HepG2 (cell line): ENCODE results near the gene TNS1. TPM values are rescaled to one million over a fixed set of nuclear protein-coding genes. Genes with fewer than 3 reads are reported as not detected.

Experiments
- ATAC-seq: fragments of 200-7000 bp; cut with Tn5 transposase; 3 replicates; pipeline ENCODE4 v1.9.1; 2020; ENCODE audit warnings: mild to moderate bottlenecking, moderate library complexity
- BruUV-seq: library from RNA; stranded (reverse); fragments of 400-500 nt; replicated peaks from 2 replicates; lab custom pipeline; 2021; lab: Mats Ljungman, UMichigan
- CTCF ChIA-PET: fragments of 300-600 bp; formaldehyde crosslinking; extraction: SDS; loops from one replicate; lab custom pipeline; 2021; ENCODE audit warnings: low total read pairs, inconsistent platforms, low intra/inter-chr PET ratio; lab: Yijun Ruan, JAX
- POLR2A ChIA-PET: fragments of 350-600 bp; sonication (Branson Sonifier 250); formaldehyde crosslinking; loops from one replicate; lab custom pipeline; 2020; ENCODE audit warnings: antibody characterized with exemption, inconsistent platforms; lab: Yijun Ruan, JAX
- DNase-seq: peaks from one replicate; pipeline ENCODE4 v3.0.0-alpha.2; 2015; ENCODE audit warnings: low spot score
- FAIRE-seq: peaks from 3 replicates; lab custom pipeline; 2011; peaks lifted over from hg19 to GRCh38; lab: Jason Lieb, UNC
- H2AFZ ChIP-seq: one replicate; pipeline ENCODE4 v1.6.1; 2011; ENCODE audit warnings: low read length, inconsistent platforms
- H3K27ac ChIP-seq: fragments of 300-600 bp; 3 replicates; pipeline ENCODE4 v1.8.0; 2011; ENCODE audit warnings: mixed run types, mild to moderate bottlenecking, mixed read lengths, low read length, inconsistent platforms; ENCODE audit not compliant: insufficient read depth; ENCODE audit errors: extremely low read length
- H3K27me3 ChIP-seq, 2 experiments: fragments of 200-600 bp in 1 of 2; 2 replicates in 1 of 2; 3 replicates in 1 of 2; pipeline versions ENCODE4 v1.6.0 to v1.8.0; 2011; ENCODE audit warnings: low read length in 2 of 2, mild to moderate bottlenecking in 2 of 2, moderate library complexity in 2 of 2, inconsistent platforms in 1 of 2; ENCODE audit not compliant: insufficient read depth in 2 of 2, control insufficient read depth in 1 of 2
- H3K36me3 ChIP-seq, 2 experiments: fragments of 200-600 bp in 1 of 2; replicated peaks in 1 of 2; 2 replicates in 1 of 2; 3 replicates in 1 of 2; pipeline versions ENCODE4 v1.5.1 to v1.8.0; 2011; ENCODE audit warnings: low read length in 2 of 2, inconsistent platforms in 1 of 2; ENCODE audit not compliant: insufficient read depth in 2 of 2, control insufficient read depth in 1 of 2
- H3K4me1 ChIP-seq: 2 replicates; pipeline ENCODE4 v1.5.1; 2012; ENCODE audit warnings: low read length, inconsistent platforms; ENCODE audit not compliant: insufficient read depth
- H3K4me2 ChIP-seq: 2 replicates; pipeline ENCODE4 v1.6.0; 2011; ENCODE audit warnings: low read depth, low read length, inconsistent platforms
- H3K4me3 ChIP-seq, 3 experiments: fragments of 200-600 bp in 1 of 3; sonication (generic), shearing (Covaris generic) in 1 of 3; replicated peaks in 1 of 3; 2 replicates each; pipeline ENCODE4 v1.5.1; 2011 to 2016; ENCODE audit warnings: low read length in 3 of 3, inconsistent platforms in 2 of 3, low read depth in 2 of 3, mild to moderate bottlenecking in 2 of 3, control low read depth in 1 of 3, mixed read lengths in 1 of 3; ENCODE audit not compliant: insufficient read depth in 1 of 3
- H3K79me2 ChIP-seq: one replicate; pipeline ENCODE4 v1.6.1; 2011; ENCODE audit warnings: low read length, inconsistent platforms; ENCODE audit not compliant: insufficient read depth
- H3K9ac ChIP-seq: 2 replicates; pipeline ENCODE4 v1.6.0; 2011; ENCODE audit warnings: mild to moderate bottlenecking, low read depth, low read length, inconsistent platforms; ENCODE audit not compliant: insufficient read depth
- H3K9me3 ChIP-seq: 2 replicates; pipeline ENCODE4 v1.5.1; 2012; ENCODE audit warnings: mild to moderate bottlenecking, low read length
- H4K20me1 ChIP-seq: 2 replicates; pipeline ENCODE4 v1.6.0; 2011; ENCODE audit warnings: inconsistent platforms, mild to moderate bottlenecking, low read length, moderate library complexity; ENCODE audit not compliant: insufficient read depth
- BORCS8-MEF2B ChIP-seq: sonication (generic); formaldehyde crosslinking; IDR thresholded peaks from 2 replicates; pipeline ENCODE4 v1.8.0; 2022; ENCODE audit warnings: mild to moderate bottlenecking, missing genetic modification reagents
- CAMTA2 ChIP-seq: sonication (generic); formaldehyde crosslinking; IDR thresholded peaks from 2 replicates; pipeline ENCODE4 v1.4.0; 2020; ENCODE audit warnings: mild to moderate bottlenecking, missing genetic modification reagents, borderline replicate concordance
- HIC2 ChIP-seq: sonication (generic); formaldehyde crosslinking; IDR thresholded peaks from 2 replicates; pipeline ENCODE4 v1.9.0; 2022; ENCODE audit warnings: low read depth, missing genetic modification reagents
- HNRNPH1 ChIP-seq: fragments of 200-400 bp; formaldehyde crosslinking; optimal IDR thresholded peaks from 2 replicates; pipeline ENCODE3; 2017; ENCODE audit warnings: mild to moderate bottlenecking, low read depth, low read length
- KAT7 ChIP-seq: IDR thresholded peaks from 2 replicates; pipeline ENCODE4 v1.6.1; 2018; ENCODE audit warnings: borderline replicate concordance, missing compliant biosample characterization
- KAT8 ChIP-seq: IDR thresholded peaks from 2 replicates; pipeline ENCODE4 v1.6.1; 2016; ENCODE audit warnings: missing genetic modification reagents, missing compliant biosample characterization
- KDM5A ChIP-seq: fragments of 200-600 bp; sonication (generic); IDR thresholded peaks from 2 replicates; pipeline ENCODE4 v1.7.0; 2018; ENCODE audit warnings: antibody characterized with exemption, mild to moderate bottlenecking, low read length, borderline replicate concordance
- MAFG ChIP-seq: sonication (generic); formaldehyde crosslinking; IDR thresholded peaks from 2 replicates; pipeline ENCODE4 v1.5.1; 2020; ENCODE audit warnings: mild to moderate bottlenecking, missing genetic modification reagents
- NR0B2 ChIP-seq: sonication (generic); formaldehyde crosslinking; IDR thresholded peaks from 2 replicates; pipeline ENCODE4 v1.4.0; 2020; ENCODE audit warnings: mild to moderate bottlenecking, missing genetic modification reagents
- RBM39 ChIP-seq: fragments of 200-400 bp; formaldehyde crosslinking; IDR thresholded peaks from one replicate; pipeline ENCODE4 v1.6.1; 2018; ENCODE audit warnings: antibody characterized with exemption, mild to moderate bottlenecking, low read depth, low read length; ENCODE audit not compliant: poor library complexity, severe bottlenecking
- ZBED4 ChIP-seq: sonication (generic); formaldehyde crosslinking; IDR thresholded peaks from 2 replicates; pipeline ENCODE4 v1.4.0; 2020; ENCODE audit warnings: missing genetic modification reagents, borderline replicate concordance
- ZFAT ChIP-seq: sonication (generic); formaldehyde crosslinking; conservative IDR thresholded peaks from 2 replicates; pipeline ENCODE4 v1.8.1; 2023; ENCODE audit warnings: missing genetic modification reagents, inconsistent platforms
- ZNF138 ChIP-seq: sonication (generic); formaldehyde crosslinking; IDR thresholded peaks from 2 replicates; pipeline ENCODE4 v1.5.0; 2020; ENCODE audit warnings: mild to moderate bottlenecking, low read depth, missing genetic modification reagents
- ZNF652 ChIP-seq: IDR thresholded peaks from 2 replicates; pipeline ENCODE4 v1.6.1; 2016; ENCODE audit warnings: low read depth, borderline replicate concordance
- ZNF704 ChIP-seq: sonication (generic); formaldehyde crosslinking; IDR thresholded peaks from 2 replicates; pipeline ENCODE4 v1.8.1; 2023; ENCODE audit warnings: mild to moderate bottlenecking, inconsistent platforms, moderate library complexity, missing genetic modification reagents, borderline replicate concordance
- ZNF784 ChIP-seq: sonication (generic); formaldehyde crosslinking; IDR thresholded peaks from 2 replicates; pipeline ENCODE4 v1.5.1; 2020; ENCODE audit warnings: missing genetic modification reagents, mild to moderate bottlenecking, borderline replicate concordance
- WGBS: methylation state at CpG from one replicate; pipeline ENCODE4 v1.1.6; 2017; ENCODE audit warnings: low lambda C conversion rate; 5-methylcytosine and 5-hydroxymethylcytosine counted together
- in situ Hi-C: cut with HindIII; loops from 2 replicates; pipeline ENCODE4 v1.10.0; 2017; ENCODE audit warnings: low pct_unique_long_range_greater_than_20kb; ENCODE audit not compliant: extremely low pct_ligation_motif_present
- intact Hi-C: fragments of 100-400 bp; cut with micrococcal nuclease; formaldehyde crosslinking; loops from one replicate; pipeline ENCODE4 v1.10.0; 2022; ENCODE audit not compliant: unreplicated experiment
- polyA plus RNA-seq, 8 experiments: library from polyadenylated mRNA; depleted of rRNA in 3 of 8; stranded (reverse) in 7 of 8; unstranded in 1 of 8; fragments of >200 nt; fragmentation: Illumina TruSeq in 4 of 8; extraction: Trizol in 4 of 8; gene quantifications; 2 replicates each; pipeline versions ENCODE4 v1.2.1 to v1.2.3, GENCODE V29; 2011 to 2016; ENCODE audit warnings: low read depth in 4 of 8, missing spikeins in 1 of 8, mixed read lengths in 1 of 8; ENCODE audit not compliant: insufficient read depth in 1 of 8
- total RNA-seq, 5 experiments: library from RNA; depleted of rRNA; stranded (reverse); fragments of >200 nt; fragmentation: Illumina TruSeq; extraction: Trizol; gene quantifications; 2 replicates each; pipeline ENCODE4 v1.2.3, GENCODE V29; 2016; ENCODE audit warnings: low read depth in 1 of 5

The TNS1 gene
- total and polyA plus RNA-seq, 2 of the 13 experiments (the other 11 are each of a cell fraction or from before 2014, with no cell fraction given), result 1.9 to 118 TPM

- Histone ChIP-seq H3K27ac (no peak overlapping the region), H3K79me2 (no peaks in the 10 kb centered on the region), H4K20me1 (no peaks in the 10 kb centered on the region), H3K4me1 (peaks cover 8% of the 10 kb centered on the region), H3K9ac (no peak overlapping the region), H3K9me3 (no peaks in the 10 kb centered on the region), H3K4me3 (no peak overlapping the region), H3K27me3 (peaks cover 13 to 80% of the 10 kb centered on the region in 2 experiments), H3K4me2 (no peak overlapping the region), H3K36me3 (no peaks in the 10 kb centered on the region), H2AFZ (no peak overlapping the region)
- ChIA-PET POLR2A (no interaction called here), CTCF (interaction anchor here (0.8 kb wide), 1 partner anchor 242 kb away, joined by 3 read pairs; no protein-coding TSS in a partner anchor)
- no peak for DNase-seq
- FAIRE-seq, result no peak
- intact Hi-C loops, result no loop called here
- in situ Hi-C loops, result loop anchor here (5.0 kb wide), 1 partner anchor 245 kb away; no protein-coding TSS in a partner anchor
- BruUV-seq, result no TSS peak
- TF ChIP-seq NR0B2 (CRISPR knock-in tag) (no peak), ZNF784 (no peak), HIC2 (CRISPR knock-in tag) (no peak), BORCS8-MEF2B (CRISPR knock-in tag) (no peak), MAFG (no peak), KDM5A (no peak), ZFAT (CRISPR knock-in tag) (no peak), HNRNPH1 (no peak), CAMTA2 (CRISPR knock-in tag) (no peak), ZBED4 (CRISPR knock-in tag) (no peak), ZNF652 (CRISPR knock-in tag) (no peak), RBM39 (no peak), ZNF138 (CRISPR knock-in tag) (no peak), ZNF704 (CRISPR knock-in tag) (no peak), KAT8 (CRISPR knock-in tag) (no peak), KAT7 (CRISPR knock-in tag) (no peak)
- 7% methylated on average over 6 of the region's 7 CpGs for WGBS
- no peak for ATAC-seq
These were observed 29.0 kb upstream of the TNS1 start for GRCh38 chr2:218031771-218032257.
